C4-2B (cell line): ENCODE measurements around the gene NCAPH2.

ENCODE experiments used
- H3K27ac ChIP-seq: fragments of 450-650 bp; 2 replicates; pipeline ENCODE4 v1.5.1; 2017
- CTCF ChIP-seq: fragments of 450-650 bp; conservative IDR thresholded peaks from 2 replicates; pipeline ENCODE4 v1.5.1; 2017; ENCODE audit warnings: mild to moderate bottlenecking
- ZFX ChIP-seq: fragments of 450-650 bp; IDR thresholded peaks from 2 replicates; pipeline ENCODE4 v1.6.1; 2017

NCAPH2 gene

GRCh38 chr22:50507991-50508884 is at the start of gene NCAPH2:
Gene NCAPH2, plus strand, starts transcription at chr22:50508224. Its CDS starts 114 bp downstream, at chr22:50508338.
- TF ChIP-seq ZFX (0 out of 2 replicates have a peak, but pooled peaks have one; percentile 16), CTCF (no peak)
- H3K27ac ChIP-seq, result peak within 1 kb of the TSS; percentile 85

DNA sequence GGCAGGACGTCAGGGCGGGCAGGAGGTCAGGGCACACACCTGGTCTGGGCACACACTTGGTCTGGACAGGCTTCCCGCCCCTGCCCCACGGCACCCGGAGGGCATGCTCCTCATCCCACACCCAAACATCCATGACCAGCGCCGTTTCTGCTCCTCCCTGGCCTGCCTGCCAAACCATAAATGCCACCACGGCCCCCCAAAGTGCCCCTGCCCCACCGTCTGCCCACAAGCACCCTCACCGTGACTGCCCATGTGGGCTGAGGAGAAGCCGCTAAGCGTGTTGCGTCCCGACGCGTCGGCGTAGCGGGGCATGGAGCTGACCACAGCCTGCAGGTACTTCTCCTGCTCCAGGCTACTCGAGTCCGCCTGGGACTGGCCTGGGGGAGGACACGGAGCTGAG is 49.0 kb upstream of the NCAPH2 start:
- H3K27ac ChIP-seq, result no peak overlapping the region
- TF ChIP-seq CTCF (no peak), ZFX (no peak)

GRCh38 chr22:50459496-50460140 is 48.4 kb upstream of the NCAPH2 start:
- TF ChIP-seq CTCF (no peak), ZFX (no peak)
- no peak overlapping the region for H3K27ac ChIP-seq

GRCh38 chr22:50460938-50461337 is 47.1 kb upstream of the NCAPH2 start:
- TF ChIP-seq ZFX (no peak), CTCF (no peak)
- peak overlapping the region; percentile 29 for H3K27ac ChIP-seq

GRCh38 chr22:50461536-50461935 is 46.5 kb upstream of the NCAPH2 start:
- TF ChIP-seq ZFX (no peak), CTCF (no peak)
- H3K27ac ChIP-seq, result no peak overlapping the region

GRCh38 chr22:50461979-50462540 is 46.0 kb upstream of the NCAPH2 start:
- no peak for TF ChIP-seq ZFX
- TF ChIP-seq CTCF, result no peak

More at GRCh38 chr22:50461979-50462540, 46.0 kb upstream of the NCAPH2 start:
- no peak overlapping the region for H3K27ac ChIP-seq
